HepG2 (cell line): ENCODE data around the gene SCAPER. TPM values are rescaled to one million over a fixed set of nuclear protein-coding genes. Genes with fewer than 3 reads are reported as not detected.

Experiments used
- ATF2 ChIP-seq: sonication (generic); formaldehyde crosslinking; IDR thresholded peaks from 2 replicates; pipeline ENCODE4 v1.4.0; 2020; ENCODE audit warnings: missing genetic modification reagents
- EP300 ChIP-seq, 3 experiments: sonication (generic) in 1 of 3; formaldehyde crosslinking in 1 of 3; IDR thresholded peaks; 2 replicates each; pipeline versions ENCODE4 v1.5.1 to v1.6.1; 2011 to 2020; ENCODE audit warnings: low read depth in 2 of 3, low read length in 2 of 3, borderline replicate concordance in 1 of 3, improper control_type of control experiment in 1 of 3, mild to moderate bottlenecking in 1 of 3, missing genetic modification reagents in 1 of 3, moderate library complexity in 1 of 3
- GATA4 ChIP-seq: sonication (generic); IDR thresholded peaks from 2 replicates; pipeline ENCODE4 v1.6.1; 2016; ENCODE audit warnings: antibody characterized with exemption, low read depth, borderline replicate concordance
- GATAD2A ChIP-seq: IDR thresholded peaks from 2 replicates; pipeline ENCODE4 v1.6.1; 2016
- GZF1 ChIP-seq: sonication (generic); formaldehyde crosslinking; IDR thresholded peaks from 2 replicates; pipeline ENCODE4 v1.5.1; 2020; ENCODE audit warnings: mild to moderate bottlenecking, missing genetic modification reagents
- KMT2A ChIP-seq: sonication (generic); formaldehyde crosslinking; IDR thresholded peaks from 2 replicates; pipeline ENCODE4 v1.4.0; 2020; ENCODE audit warnings: missing genetic modification reagents
- NAIF1 ChIP-seq: sonication (generic); formaldehyde crosslinking; IDR thresholded peaks from 2 replicates; pipeline ENCODE4 v1.5.0; 2020; ENCODE audit warnings: mild to moderate bottlenecking, missing genetic modification reagents, borderline replicate concordance
- NR2C2 ChIP-seq: sonication (generic); formaldehyde crosslinking; IDR thresholded peaks from 2 replicates; pipeline ENCODE4 v1.4.0; 2020; ENCODE audit warnings: missing genetic modification reagents, mild to moderate bottlenecking, moderate library complexity, borderline replicate concordance
- ONECUT2 ChIP-seq: sonication (generic); formaldehyde crosslinking; IDR thresholded peaks from 2 replicates; pipeline ENCODE4 v1.4.0; 2020; ENCODE audit warnings: missing genetic modification reagents
- PAX8 ChIP-seq: sonication (generic); formaldehyde crosslinking; IDR thresholded peaks from 2 replicates; pipeline ENCODE4 v1.8.0; 2022; ENCODE audit warnings: mild to moderate bottlenecking, missing genetic modification reagents, borderline replicate concordance
- PHF8 ChIP-seq: sonication (generic); formaldehyde crosslinking; IDR thresholded peaks from 2 replicates; pipeline ENCODE4 v1.5.0; 2020; ENCODE audit warnings: missing genetic modification reagents
- PPARG ChIP-seq: conservative IDR thresholded peaks from 2 replicates; pipeline ENCODE4 v1.6.1; 2016; ENCODE audit warnings: missing biosample characterization, missing genetic modification reagents
- PRDM15 ChIP-seq: sonication (generic); formaldehyde crosslinking; IDR thresholded peaks from 2 replicates; pipeline ENCODE4 v1.4.0; 2020; ENCODE audit warnings: missing genetic modification reagents
- SMYD3 ChIP-seq: sonication (generic); formaldehyde crosslinking; IDR thresholded peaks from 2 replicates; pipeline ENCODE4 v1.8.1; 2023; ENCODE audit warnings: mild to moderate bottlenecking, missing genetic modification reagents
- ZBTB7A ChIP-seq: sonication (generic); formaldehyde crosslinking; IDR thresholded peaks from 2 replicates; pipeline ENCODE4 v1.8.0; 2022; ENCODE audit warnings: mild to moderate bottlenecking, missing genetic modification reagents
- ZNF276 ChIP-seq: sonication (generic); formaldehyde crosslinking; IDR thresholded peaks from 2 replicates; pipeline ENCODE4 v1.4.0; 2020; ENCODE audit warnings: mild to moderate bottlenecking, low read depth, missing genetic modification reagents
- ZNF441 ChIP-seq: sonication (generic); formaldehyde crosslinking; IDR thresholded peaks from 2 replicates; pipeline ENCODE4 v1.7.0; 2021; ENCODE audit warnings: missing genetic modification reagents, borderline replicate concordance
- ZNF598 ChIP-seq: sonication (generic); formaldehyde crosslinking; IDR thresholded peaks from 2 replicates; pipeline ENCODE4 v1.5.1; 2020; ENCODE audit warnings: mild to moderate bottlenecking, missing genetic modification reagents, borderline replicate concordance
- ZNF782 ChIP-seq: sonication (generic); formaldehyde crosslinking; IDR thresholded peaks from 2 replicates; pipeline ENCODE4 v1.4.0; 2020; ENCODE audit warnings: missing genetic modification reagents, mild to moderate bottlenecking, borderline replicate concordance
- polyA plus RNA-seq, 8 experiments: library from polyadenylated mRNA; depleted of rRNA in 3 of 8; stranded (reverse) in 7 of 8; unstranded in 1 of 8; fragments of >200 nt; fragmentation: Illumina TruSeq in 4 of 8; extraction: Trizol in 4 of 8; gene quantifications; 2 replicates each; pipeline versions ENCODE4 v1.2.1 to v1.2.3, GENCODE V29; 2011 to 2016; ENCODE audit warnings: low read depth in 4 of 8, missing spikeins in 1 of 8, mixed read lengths in 1 of 8; ENCODE audit not compliant: insufficient read depth in 1 of 8
- total RNA-seq, 5 experiments: library from RNA; depleted of rRNA; stranded (reverse); fragments of >200 nt; fragmentation: Illumina TruSeq; extraction: Trizol; gene quantifications; 2 replicates each; pipeline ENCODE4 v1.2.3, GENCODE V29; 2016; ENCODE audit warnings: low read depth in 1 of 5

SCAPER gene
- total and polyA plus RNA-seq, 2 of the 13 experiments (the other 11 are each of a cell fraction or from before 2014, with no cell fraction given), result 4.3 to 10.5 TPM

DNA sequence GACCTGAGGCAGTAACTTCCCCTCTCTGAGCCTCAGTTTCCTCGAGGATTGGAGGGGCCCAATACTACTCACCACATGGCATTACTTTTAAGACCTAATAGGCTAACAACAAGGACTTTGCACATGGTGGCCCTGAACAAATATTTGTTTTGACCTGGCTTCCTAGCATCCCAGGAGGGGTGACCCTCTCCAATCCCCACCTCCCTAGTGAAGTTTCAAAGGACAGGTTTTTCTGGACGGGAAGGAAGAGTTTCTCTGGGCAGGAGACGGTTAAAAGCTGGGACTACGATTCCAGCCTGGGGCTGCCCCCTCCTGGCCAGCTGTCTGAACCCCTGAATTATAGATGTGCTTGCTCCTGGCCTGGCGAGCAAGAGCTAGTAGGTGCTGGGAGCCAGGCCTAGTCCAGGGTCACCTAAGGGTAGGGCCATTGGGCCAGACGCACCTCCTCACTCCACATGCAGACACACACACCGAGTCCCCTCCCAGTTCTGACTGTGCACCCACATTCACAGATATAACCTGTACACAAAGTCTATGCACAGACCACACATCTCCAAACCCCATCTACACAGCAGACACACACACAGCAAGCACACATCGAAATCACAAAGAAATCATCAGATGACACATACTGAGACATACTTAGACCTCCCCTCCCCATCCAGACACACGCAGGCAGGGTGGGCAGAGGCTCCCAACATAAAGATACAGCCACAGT is 571.3 kb downstream of the SCAPER start (continued):
- TF ChIP-seq ZBTB7A (CRISPR knock-in tag), result no peak
- TF ChIP-seq PAX8 (CRISPR knock-in tag), result no peak
- peak; percentile 85 for TF ChIP-seq GATAD2A (CRISPR knock-in tag)
- TF ChIP-seq SMYD3 (CRISPR knock-in tag), result no peak
- TF ChIP-seq NR2C2, result 0 out of 2 replicates have a peak, but pooled peaks have one; percentile 14
- peak; percentile 70; the same call in 1 of the 2 replicates for TF ChIP-seq ATF2
- TF ChIP-seq PHF8 (CRISPR knock-in tag), result peak; percentile 40
- peak in 1 of 2 experiments; percentile 35; a peak in 2 of 4 replicates for TF ChIP-seq EP300 (IDR thresholded peaks at IDR 0.05; ENCODE audit: low read depth in 2 of 2, low read length in 2 of 2)
- 0 out of 2 replicates have a peak, but pooled peaks have one; percentile 33 for TF ChIP-seq EP300 (CRISPR knock-in tag; IDR thresholded peaks at IDR 0.05; ENCODE audit: borderline replicate concordance)
- TF ChIP-seq PPARG (CRISPR knock-in tag), result no peak; the same call in 1 of the 2 replicates
- no peak for TF ChIP-seq ZNF598 (CRISPR knock-in tag)
- TF ChIP-seq PRDM15, result peak; percentile 74
- TF ChIP-seq GATA4, result no peak
- TF ChIP-seq ZNF441 (CRISPR knock-in tag), result 0 out of 2 replicates have a peak, but pooled peaks have one; percentile 9
- no peak for TF ChIP-seq ZNF276
- TF ChIP-seq ONECUT2, result no peak
- TF ChIP-seq GZF1 (CRISPR knock-in tag), result no peak
- TF ChIP-seq KMT2A, result peak; percentile 51; the same call in 1 of the 2 replicates
- TF ChIP-seq ZNF782 (CRISPR knock-in tag), result peak; percentile 53; the same call in 1 of the 2 replicates
- no peak for TF ChIP-seq NAIF1 (CRISPR knock-in tag)
